H1 (cell line): ENCODE measurements around the gene RAD23A.

Experiments used
- BACH1 ChIP-seq: IDR thresholded peaks from 2 replicates; pipeline ENCODE4 v1.6.1; 2012; ENCODE audit warnings: low read length, improper control_type of control experiment
- CBX8 ChIP-seq: fragments of 300-800, 300-1000 bp; sonication (generic); IDR thresholded peaks from 2 replicates; pipeline ENCODE4 v1.7.1; 2016; ENCODE audit warnings: low read depth, low read length, borderline replicate concordance
- CHD2 ChIP-seq: IDR thresholded peaks from 2 replicates; pipeline ENCODE4 v1.6.1; 2012; ENCODE audit warnings: low read length, improper control_type of control experiment
- CTCF ChIP-seq, 3 experiments: IDR thresholded peaks; 1 replicate in 2 of 3; 2 replicates in 1 of 3; pipeline versions ENCODE4 v1.5.1 to v1.6.1; 2011; ENCODE audit warnings: low read length in 3 of 3, mild to moderate bottlenecking in 3 of 3, inconsistent platforms in 2 of 3, low read depth in 1 of 3, moderate library complexity in 1 of 3; ENCODE audit not compliant: insufficient read depth in 1 of 3; ENCODE audit errors: control extremely low read depth in 1 of 3
- FOSL1 ChIP-seq: IDR thresholded peaks from 2 replicates; pipeline ENCODE4 v1.6.1; 2011; ENCODE audit warnings: mild to moderate bottlenecking, low read depth, low read length, moderate library complexity; ENCODE audit not compliant: insufficient read depth
- RAD21 ChIP-seq, 2 experiments: IDR thresholded peaks in 1 of 2; conservative IDR thresholded peaks in 1 of 2; 2 replicates each; pipeline ENCODE4 v1.6.1; 2011; ENCODE audit warnings: low read depth in 2 of 2, low read length in 2 of 2, improper control_type of control experiment in 1 of 2, inconsistent platforms in 1 of 2, mild to moderate bottlenecking in 1 of 2, moderate library complexity in 1 of 2
- RFX5 ChIP-seq: IDR thresholded peaks from 2 replicates; pipeline ENCODE4 v1.6.1; 2011; ENCODE audit warnings: low read depth, low read length, improper control_type of control experiment, borderline replicate concordance
- SIX5 ChIP-seq: IDR thresholded peaks from 2 replicates; pipeline ENCODE4 v1.6.1; 2011; ENCODE audit warnings: mild to moderate bottlenecking, low read depth, low read length
- ZNF274 ChIP-seq: IDR thresholded peaks from 2 replicates; pipeline ENCODE4 v1.7.0; 2012; ENCODE audit warnings: low read length, borderline replicate concordance; ENCODE audit errors: extremely low read depth

GRCh38 chr19:12982648-12983047 is 37.0 kb downstream of the RAD23A start:
- TF ChIP-seq CHD2, result no peak
- TF ChIP-seq SIX5, result no peak
- TF ChIP-seq CTCF (IDR thresholded peaks at IDR 0.05; ENCODE audit: control extremely low read depth in 1 of 3, insufficient read depth in 1 of 3, low read depth in 1 of 3, low read length in 3 of 3), result no peak
- no peak for TF ChIP-seq FOSL1
- TF ChIP-seq BACH1, result no peak
- TF ChIP-seq RAD21 (IDR thresholded peaks at IDR 0.05 in 1 of 2, conservative IDR thresholded peaks at IDR 0.05 in 1 of 2; ENCODE audit: low read depth in 2 of 2, low read length in 2 of 2), result no peak
- TF ChIP-seq ZNF274, result no peak
- TF ChIP-seq RFX5, result no peak
- TF ChIP-seq CBX8, result no peak
